ENCODE results near the gene PYGO2. TPM values are rescaled to one million over a fixed set of nuclear protein-coding genes. Genes with fewer than 3 reads are reported as not detected.

Gene PYGO2
- total RNA-seq (2022) (32.1 and 35.9 TPM in 2 replicates), Bru-seq, nascent RNA (percentile 83 among the genes with signal in this experiment), BruChase-seq, experiment 1, labeled RNA remaining after a 6-hour chase (percentile 97 among the genes with signal in this experiment), BruChase-seq, experiment 2, labeled RNA remaining after a 2-hour chase (percentile 97 among the genes with signal in this experiment)
- long read RNA-seq, transcript PYGO2-202 (3 exons, 3,146 nt), result major isoform, 26 of 159 reads
- long read RNA-seq, partial matches to known transcripts, result 3 of 159 reads
- long read RNA-seq, other reads (novel, unspliced or antisense), result 130 of 159 reads

DNA sequence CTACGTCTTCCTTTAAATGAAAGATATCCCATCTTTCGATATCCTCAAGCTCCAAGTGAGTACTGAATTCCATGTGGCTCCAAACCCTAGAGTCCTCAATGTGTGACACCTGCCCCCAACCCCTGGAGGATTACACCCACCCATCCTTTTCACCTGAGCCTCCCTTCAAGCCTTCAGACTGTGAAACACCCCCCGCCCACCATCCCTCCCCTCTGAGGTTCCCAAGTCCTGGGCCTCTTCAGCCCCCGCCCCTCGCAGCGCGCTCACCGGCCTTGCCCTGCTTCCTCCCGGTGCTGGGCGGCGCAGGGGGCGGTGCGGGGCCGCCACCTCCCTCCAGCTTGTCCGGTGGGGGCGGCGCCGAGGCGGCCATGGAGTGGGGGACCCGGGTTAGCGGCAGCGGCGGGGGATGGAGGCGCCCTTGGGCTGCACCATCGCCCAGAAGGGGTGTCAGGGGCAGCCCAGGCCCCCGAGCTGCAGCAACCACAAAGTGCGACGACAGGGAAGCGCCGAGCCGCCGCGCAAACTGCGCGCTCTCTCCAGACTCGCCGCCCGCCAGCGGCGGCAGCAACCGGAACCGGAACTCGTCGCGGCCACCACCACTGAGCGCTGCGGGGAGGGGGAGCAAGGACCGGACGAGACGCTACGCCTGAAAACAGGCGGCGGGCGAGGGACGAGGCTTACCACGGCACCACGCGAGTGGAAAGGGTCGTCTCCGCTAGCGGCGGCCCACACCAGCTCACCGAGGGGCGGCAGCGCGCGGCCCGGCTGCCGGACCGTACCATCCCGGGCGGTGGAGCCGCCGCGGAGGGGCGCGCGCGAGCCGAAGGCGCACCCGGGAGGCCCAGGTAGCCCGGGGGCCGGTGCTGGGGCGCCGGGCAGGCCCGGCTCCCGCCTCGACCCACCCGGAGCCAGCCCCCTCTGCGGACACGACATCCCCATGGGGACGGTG is at the start of gene PYGO2:
PYGO2 (minus strand) TSS at position 576 of the 949 bp plus-strand sequence; CDS start at position 370, 206 bp downstream.
- no peaks in the 10 kb centered on the region for H3K9me3 Mint-ChIP-seq (ENCODE audit: unreplicated experiment)
- H3K4me3 Mint-ChIP-seq (ENCODE audit: unreplicated experiment), result peak within 1 kb of the TSS; percentile 73
- intact Hi-C loops (cut with micrococcal nuclease), result loop anchor here (1.0 to 2.0 kb wide), 3 partner anchors 11 to 89 kb away; partner anchors contain the start of gene ADAM15
- H3K27ac Mint-ChIP-seq (ENCODE audit: low read depth, unreplicated experiment), result peak within 1 kb of the TSS; percentile 33
- peaks cover 69% of the 10 kb centered on the region for H3K36me3 Mint-ChIP-seq (ENCODE audit: insufficient read depth, unreplicated experiment)
- no peaks in the 10 kb centered on the region for H3K27me3 Mint-ChIP-seq (ENCODE audit: insufficient read depth, unreplicated experiment)
- ChIA-PET POLR2A (interaction anchor here (0.6 to 39.6 kb wide), 27 partner anchors 10 to 740 kb away, joined by 3 to 1917 read pairs (median 4); partner anchors contain the start of genes ADAM15, CKS1B, FLAD1 and KRTCAP2), CTCF (interaction anchor here (0.6 to 3.0 kb wide), 30 partner anchors 8 to 357 kb away, joined by 3 to 34 read pairs (median 4); partner anchors contain the start of genes ADAM15, FLAD1, SHC1 and ZBTB7B)
- TF ChIP-seq CTCF (IDR thresholded peaks at IDR 0.05; ENCODE audit: unreplicated experiment), result peak; percentile 81
- DNase-seq (ENCODE audit: unreplicated experiment), result peak; percentile 85
- peaks cover 41% of the 10 kb centered on the region for H3K4me1 Mint-ChIP-seq (ENCODE audit: insufficient read depth, unreplicated experiment)
- no TSS peak for BruUV-seq (replicated peaks)

DNA sequence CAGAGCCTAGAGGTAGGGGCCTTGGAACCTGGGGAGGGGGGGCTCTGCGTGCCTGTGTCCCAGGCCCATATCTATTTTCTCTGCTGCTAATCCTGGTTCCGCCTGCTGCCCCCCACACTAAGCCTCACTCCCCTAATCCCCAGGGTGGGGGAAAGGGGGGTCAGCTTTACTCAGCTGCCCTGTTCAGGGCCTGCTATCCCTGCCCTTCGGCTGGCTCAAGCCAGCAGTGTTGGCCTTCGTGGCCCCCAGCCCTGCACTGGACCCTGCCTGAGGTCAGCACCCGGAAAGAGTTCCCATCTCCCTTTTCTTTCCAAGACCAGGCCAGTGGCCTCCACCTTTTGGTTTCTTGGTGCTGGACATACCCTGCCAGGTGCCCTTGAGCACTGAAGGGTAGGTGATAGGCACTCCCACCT is 49.4 kb upstream of the PYGO2 start:
- peak overlapping the region; percentile 12 for H3K27ac Mint-ChIP-seq (ENCODE audit: low read depth, unreplicated experiment)
- BruUV-seq (replicated peaks), result no TSS peak
- H3K27me3 Mint-ChIP-seq (ENCODE audit: insufficient read depth, unreplicated experiment), result no peaks in the 10 kb centered on the region
- peaks cover 63% of the 10 kb centered on the region for H3K36me3 Mint-ChIP-seq (ENCODE audit: insufficient read depth, unreplicated experiment)
- peak overlapping the region; percentile 84 for H3K4me3 Mint-ChIP-seq (ENCODE audit: unreplicated experiment)
- intact Hi-C loops (cut with micrococcal nuclease), result no loop called here
- no peak for DNase-seq (ENCODE audit: unreplicated experiment)
- no peaks in the 10 kb centered on the region for H3K9me3 Mint-ChIP-seq (ENCODE audit: unreplicated experiment)
- POLR2A ChIA-PET, result interaction anchor here (0.6 to 14.0 kb wide), 6 partner anchors 7 to 49 kb away, joined by 3 to 312 read pairs (median 24); partner anchors contain the start of genes CKS1B, FLAD1, SHC1 and ZBTB7B
- TF ChIP-seq CTCF (IDR thresholded peaks at IDR 0.05; ENCODE audit: unreplicated experiment), result no peak
- CTCF ChIA-PET, result interaction anchor here (0.6 to 14.4 kb wide), 2 partner anchors 36 to 118 kb away, joined by 3 to 390 read pairs; partner anchors contain the start of gene ADAM15
- H3K4me1 Mint-ChIP-seq (ENCODE audit: insufficient read depth, unreplicated experiment), result peaks cover 76% of the 10 kb centered on the region

DNA sequence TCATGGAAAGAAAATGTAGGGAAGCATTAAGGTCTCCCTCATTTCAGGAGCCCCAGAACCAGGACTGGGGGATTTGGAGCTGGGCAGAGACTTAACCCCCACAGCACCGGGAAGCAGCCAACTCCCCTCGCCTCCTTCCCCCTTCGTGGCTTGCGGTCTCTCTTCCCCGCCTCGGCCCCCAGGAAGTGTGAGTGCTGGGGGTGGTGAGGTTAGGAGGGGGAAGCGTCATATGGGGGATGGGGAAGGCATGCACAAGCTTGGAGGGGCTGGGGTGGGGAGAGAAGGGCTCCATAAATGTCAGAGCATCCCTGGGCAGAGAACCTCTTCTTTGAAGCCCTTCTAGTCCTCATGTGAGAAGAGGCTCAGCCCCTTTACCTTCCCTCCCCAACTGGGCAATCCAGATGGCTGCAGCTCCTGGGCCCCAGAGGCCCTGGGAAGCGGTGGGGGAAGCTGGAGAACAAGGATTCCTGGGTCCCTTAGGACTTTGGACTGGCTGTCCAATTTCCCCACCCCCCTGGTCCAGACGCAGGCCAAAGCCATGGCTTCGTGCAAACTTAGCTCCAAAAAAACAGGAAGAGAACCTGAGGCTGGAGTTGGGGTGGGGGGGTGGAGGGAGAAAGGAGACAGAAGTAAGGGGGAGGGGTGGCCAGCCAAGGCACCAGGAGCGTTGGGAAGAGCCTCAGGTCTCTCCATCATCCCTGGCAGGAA is 48.8 kb upstream of the PYGO2 start:
- no peak for TF ChIP-seq CTCF (IDR thresholded peaks at IDR 0.05; ENCODE audit: unreplicated experiment)
- peaks cover 77% of the 10 kb centered on the region for H3K4me1 Mint-ChIP-seq (ENCODE audit: insufficient read depth, unreplicated experiment)
- DNase-seq (ENCODE audit: unreplicated experiment), result no peak
- H3K27me3 Mint-ChIP-seq (ENCODE audit: insufficient read depth, unreplicated experiment), result no peaks in the 10 kb centered on the region
- CTCF ChIA-PET, result interaction anchor here (0.6 to 14.4 kb wide), 3 partner anchors 37 to 76 kb away, joined by 3 to 390 read pairs (median 3); partner anchors contain the start of genes ADAM15 and SHC1
- intact Hi-C loops (cut with micrococcal nuclease), result no loop called here
- H3K9me3 Mint-ChIP-seq (ENCODE audit: unreplicated experiment), result no peaks in the 10 kb centered on the region
- BruUV-seq (replicated peaks), result no TSS peak
- peaks cover 61% of the 10 kb centered on the region for H3K36me3 Mint-ChIP-seq (ENCODE audit: insufficient read depth, unreplicated experiment)
- POLR2A ChIA-PET, result interaction anchor here (0.6 to 14.0 kb wide), 6 partner anchors 6 to 592 kb away, joined by 3 to 312 read pairs (median 12); partner anchors contain the start of genes CKS1B, SHC1 and ZBTB7B
- H3K27ac Mint-ChIP-seq (ENCODE audit: low read depth, unreplicated experiment), result peak overlapping the region; percentile 87
- peak overlapping the region; percentile 84 for H3K4me3 Mint-ChIP-seq (ENCODE audit: unreplicated experiment)

Data from MCF 10A (cell line).